ENCODE results near the gene SEMA4F.

Gene SEMA4F

DNA sequence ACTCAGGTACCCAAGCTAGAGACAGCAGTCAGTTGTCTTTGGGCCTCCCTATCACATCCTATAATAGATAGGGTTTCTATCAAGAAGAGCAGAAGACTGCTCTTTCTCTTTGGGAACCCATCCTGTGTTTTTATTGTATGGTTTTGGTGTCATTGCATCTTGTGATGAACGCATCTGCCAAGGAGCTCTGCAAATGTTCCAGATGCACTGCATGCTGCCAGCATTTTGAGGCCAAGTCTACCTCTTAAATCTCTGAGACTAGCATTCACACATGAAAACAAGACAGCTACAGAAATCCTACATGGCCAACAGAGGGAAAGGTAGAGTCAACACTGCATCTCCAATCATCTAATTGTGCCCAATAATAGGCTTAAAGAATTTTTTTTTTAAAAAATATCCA lies 14.0 kb downstream of the SEMA4F start:
- no peak for DNase-seq (ENCODE audit: low read depth in 2 of 2, low spot score in 1 of 2)

DNA sequence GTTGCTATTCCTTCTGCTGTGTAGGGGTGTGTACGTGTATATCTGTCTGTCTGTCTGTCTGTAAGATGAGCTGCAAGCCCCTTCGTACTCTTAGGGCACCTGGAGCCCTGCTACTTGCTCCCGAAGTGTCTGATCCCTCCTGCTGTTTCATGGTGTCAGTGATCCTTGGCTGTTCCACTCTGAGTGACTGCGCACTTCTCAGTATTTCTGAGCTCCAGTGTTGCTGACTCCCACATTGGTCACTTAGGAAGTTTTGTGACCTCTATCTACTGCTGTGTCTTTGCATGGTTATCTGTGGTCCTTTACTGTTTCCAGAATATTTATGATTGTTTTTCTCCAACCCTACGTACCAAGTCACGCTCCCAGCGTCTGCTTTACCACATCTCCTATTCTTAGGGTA lies 16.2 kb downstream of the SEMA4F start:
- DNase-seq (ENCODE audit: low read depth in 2 of 2, low spot score in 1 of 2), result no peak

DNA sequence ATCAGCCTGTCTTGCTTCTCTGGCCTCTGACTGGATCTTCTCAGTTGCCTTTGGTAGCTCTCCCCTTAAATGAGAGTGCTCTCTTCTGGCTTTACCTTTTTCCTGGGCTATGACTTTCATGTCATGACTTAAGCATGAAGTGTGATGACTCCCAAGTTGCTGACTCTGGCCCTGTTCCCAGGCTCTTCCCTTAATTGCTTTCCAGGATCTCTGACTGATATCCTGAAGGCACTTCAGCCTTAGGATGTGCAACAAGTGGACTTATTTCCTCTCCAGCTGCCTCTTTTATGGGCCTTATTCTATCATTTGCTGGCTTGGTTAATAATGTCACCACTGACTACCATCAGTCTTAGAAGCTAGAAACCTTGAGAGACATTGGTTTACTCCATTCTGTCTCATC lies 17.4 kb downstream of the SEMA4F start:
- DNase-seq (ENCODE audit: low read depth in 2 of 2, low spot score in 1 of 2), result no peak

DNA sequence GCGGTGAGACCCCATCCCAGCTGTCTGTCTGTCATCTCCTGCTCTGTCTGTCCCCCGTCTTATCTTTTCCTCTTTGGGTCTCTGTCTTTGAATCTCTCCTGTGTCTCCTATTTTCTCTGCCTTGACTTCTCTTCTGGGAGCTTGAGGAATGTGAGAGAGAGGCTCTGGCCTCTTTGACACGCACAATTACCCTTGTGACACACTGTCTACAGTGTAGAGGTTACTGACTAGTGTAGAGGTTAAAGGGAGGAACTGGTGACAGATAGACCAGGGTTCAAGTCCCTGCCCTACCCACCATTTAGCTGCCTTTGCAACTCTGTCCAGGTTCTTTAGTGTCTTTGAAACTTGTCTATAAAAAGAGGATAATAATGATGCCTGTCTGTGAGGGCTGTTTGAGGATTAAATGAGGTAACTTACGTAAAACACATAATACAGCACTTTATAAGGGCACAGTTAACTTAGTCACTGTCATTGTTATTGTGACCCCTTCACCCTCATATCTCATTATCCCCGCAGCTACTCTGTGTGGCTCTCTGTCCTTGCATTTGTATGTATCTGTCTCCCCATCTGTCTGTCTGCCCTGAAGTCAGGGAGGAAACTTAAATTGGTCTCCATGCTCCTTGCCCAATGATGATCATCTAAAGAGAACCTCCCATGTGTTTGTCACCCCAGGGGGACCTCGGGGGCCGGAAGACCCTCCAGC lies 19.9 kb downstream of the SEMA4F start:
- no peak for DNase-seq (ENCODE audit: low read depth in 2 of 2, low spot score in 1 of 2)

DNA sequence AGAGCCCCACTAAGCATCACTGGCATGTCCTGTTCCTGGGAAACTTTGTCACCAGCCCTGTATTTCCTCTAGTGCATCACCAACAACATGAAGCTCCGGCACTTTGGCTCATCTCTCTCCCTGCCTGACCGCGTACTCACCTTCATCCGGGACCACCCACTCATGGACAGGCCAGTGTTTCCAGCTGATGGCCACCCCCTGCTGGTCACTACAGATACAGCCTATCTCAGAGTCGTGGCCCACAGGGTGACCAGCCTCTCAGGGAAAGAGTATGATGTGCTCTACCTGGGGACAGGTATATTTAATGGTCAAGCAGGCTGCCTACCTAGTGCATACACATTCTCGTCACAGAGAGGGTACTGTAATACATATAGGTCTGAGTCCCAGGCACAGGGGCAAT lies 21.0 kb downstream of the SEMA4F start:
- no peak for DNase-seq (ENCODE audit: low read depth in 2 of 2, low spot score in 1 of 2)

DNA sequence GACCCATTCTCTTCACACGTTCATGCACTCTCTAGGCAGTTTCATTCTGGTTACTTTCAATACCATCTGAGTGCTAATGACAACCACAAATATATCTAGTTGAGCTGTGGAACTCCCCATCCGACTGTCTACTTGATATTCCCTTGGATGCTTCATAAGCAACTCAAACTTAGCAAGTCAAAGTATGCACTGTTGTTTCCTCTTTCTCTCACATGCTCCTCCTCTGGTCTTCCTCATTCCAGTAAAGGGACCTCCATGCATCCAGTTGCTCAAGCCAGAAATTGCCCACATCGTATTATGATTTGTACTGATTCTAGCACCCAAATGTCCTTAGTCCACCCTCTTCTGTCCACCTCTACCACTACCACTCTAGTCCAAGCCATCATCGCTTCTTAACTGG lies 22.3 kb downstream of the SEMA4F start:
- no peak for DNase-seq (ENCODE audit: low read depth in 2 of 2, low spot score in 1 of 2)

DNA sequence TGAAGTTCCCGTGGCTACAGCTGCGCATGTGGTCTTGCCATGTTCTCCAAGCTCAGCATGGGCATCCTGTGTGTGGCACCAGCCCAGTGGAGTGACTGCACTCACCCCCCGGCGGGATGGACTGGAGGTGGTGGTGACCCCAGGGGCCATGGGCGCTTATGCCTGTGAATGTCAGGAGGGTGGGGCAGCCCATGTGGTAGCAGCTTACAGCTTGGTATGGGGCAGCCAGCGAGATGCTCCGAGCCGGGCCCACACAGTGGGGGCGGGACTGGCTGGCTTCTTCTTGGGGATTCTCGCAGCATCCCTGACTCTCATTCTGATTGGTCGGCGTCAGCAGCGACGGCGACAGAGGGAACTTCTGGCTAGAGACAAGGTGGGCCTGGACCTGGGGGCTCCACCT lies 25.6 kb downstream of the SEMA4F start:
- DNase-seq (ENCODE audit: low read depth in 2 of 2, low spot score in 1 of 2), result no peak

DNA sequence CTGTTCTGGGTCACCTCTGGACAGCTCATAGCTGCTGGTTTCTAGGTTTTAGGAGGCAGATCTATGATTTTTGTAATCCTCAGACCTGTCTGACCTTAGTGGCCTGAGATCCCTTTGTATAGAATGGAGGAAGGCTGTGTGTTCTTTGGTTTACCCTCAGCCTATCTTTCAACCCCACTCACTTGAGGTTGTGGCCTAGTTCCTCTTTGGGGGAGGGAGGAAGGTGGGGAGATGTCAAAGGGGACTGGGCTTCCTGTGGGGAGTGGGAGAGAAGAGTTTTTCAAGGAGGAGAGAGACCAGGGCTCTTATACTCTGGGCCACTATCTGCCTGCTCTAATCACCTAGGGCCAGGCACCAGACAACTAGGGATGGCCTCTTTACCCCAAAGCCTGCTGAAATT lies 28.5 kb downstream of the SEMA4F start:
- no peak for DNase-seq (ENCODE audit: low read depth in 2 of 2, low spot score in 1 of 2)

DNA sequence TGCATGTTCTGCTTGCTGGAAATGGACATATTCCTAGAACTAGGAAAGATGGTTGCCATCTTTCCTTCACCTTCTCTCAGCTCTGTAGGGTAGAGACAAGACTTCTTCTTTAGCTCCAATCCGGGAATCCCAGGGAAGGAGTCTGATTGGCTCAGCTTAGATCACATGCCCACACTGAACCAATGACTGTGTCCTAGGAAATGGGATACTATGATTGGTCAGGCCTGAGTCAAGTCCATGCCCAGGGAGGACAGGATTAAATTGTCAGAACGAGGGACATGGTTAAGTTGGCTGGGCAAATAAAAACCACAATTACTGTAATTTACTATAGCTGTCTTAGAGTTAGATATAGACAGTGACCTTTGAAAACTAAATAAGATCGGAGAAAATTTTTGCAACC lies 31.4 kb downstream of the SEMA4F start:
- DNase-seq (ENCODE audit: low read depth in 2 of 2, low spot score in 1 of 2), result no peak

DNA sequence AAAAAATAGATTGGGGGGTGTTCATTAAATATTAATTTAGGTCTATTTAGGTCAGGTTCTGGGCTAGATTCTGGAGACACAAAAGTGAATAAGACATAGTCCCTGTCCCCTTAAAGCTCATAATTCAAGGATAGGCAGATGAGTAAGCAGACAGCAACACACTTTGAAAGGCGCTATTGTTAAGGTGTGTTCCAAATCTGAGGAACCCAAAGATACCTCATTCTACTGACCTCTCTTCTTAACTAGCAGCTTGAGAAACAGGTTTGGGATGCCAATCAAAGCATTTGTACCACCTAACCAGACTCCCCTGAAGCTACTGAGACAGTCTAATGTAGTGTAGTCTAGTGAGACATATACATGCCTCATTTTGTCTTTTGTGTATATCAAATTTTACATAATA lies 34.8 kb downstream of the SEMA4F start:
- DNase-seq (ENCODE audit: low read depth in 2 of 2, low spot score in 1 of 2), result no peak

DNA sequence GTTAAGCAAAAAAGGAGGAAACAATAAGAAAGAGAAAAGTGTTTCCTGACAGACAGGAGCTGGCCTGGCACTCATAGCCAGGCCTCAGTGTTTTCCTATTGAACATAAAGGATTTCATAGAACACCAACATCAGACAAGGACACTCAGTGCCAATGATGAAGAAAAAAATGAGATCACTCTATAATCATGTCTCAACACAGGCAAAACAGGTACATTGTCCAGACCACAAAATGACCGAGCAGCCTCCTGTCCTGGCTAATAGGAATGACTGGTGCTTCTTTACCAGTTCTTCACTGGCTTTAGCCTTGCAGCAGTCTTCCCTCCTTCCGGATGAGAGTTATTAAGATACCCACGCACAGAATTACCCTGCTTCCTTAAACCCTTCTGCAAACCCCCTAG lies 35.6 kb downstream of the SEMA4F start:
- DNase-seq (ENCODE audit: low read depth in 2 of 2, low spot score in 1 of 2), result no peak

DNA sequence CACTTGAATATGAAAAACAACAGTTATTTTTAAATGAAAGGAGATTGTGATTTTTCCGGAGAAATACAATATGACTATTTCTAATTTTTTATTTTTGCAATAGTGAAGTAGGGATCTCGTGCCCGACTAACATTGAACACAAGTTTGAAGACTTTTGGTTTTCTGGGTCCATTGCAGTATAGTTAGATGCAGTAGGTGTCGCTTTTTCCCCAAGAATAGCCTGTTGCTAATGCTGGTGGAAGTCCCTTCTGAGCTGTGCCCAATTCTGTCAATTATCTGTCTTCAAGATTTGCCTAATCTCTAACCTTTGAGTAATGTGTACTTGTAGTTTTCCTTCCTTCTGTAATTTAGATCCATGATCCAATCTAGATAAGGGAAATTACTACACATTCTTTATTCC lies 36.5 kb downstream of the SEMA4F start:
- no peak for DNase-seq (ENCODE audit: low read depth in 2 of 2, low spot score in 1 of 2)

DNA sequence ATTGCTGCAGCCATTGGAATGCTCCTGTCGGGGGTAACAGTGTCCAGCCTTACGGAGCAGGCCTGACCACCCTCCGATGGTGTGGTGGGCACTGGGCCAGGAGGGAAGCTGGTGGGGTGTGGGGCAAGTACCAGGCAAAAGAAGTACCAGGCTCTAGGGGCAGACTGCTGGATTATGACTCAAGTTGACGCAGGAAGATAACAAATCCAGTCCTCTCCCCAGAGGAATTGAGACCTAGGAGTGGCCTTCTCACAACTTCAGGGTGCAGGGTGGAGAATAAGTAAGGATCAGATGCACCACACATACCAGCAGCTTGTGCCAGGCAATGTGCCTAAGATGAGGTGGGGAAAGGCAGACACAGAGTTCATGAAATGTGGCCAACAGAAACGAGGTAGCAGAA lies 37.9 kb downstream of the SEMA4F start:
- no peak for DNase-seq (ENCODE audit: low read depth in 2 of 2, low spot score in 1 of 2)

DNA sequence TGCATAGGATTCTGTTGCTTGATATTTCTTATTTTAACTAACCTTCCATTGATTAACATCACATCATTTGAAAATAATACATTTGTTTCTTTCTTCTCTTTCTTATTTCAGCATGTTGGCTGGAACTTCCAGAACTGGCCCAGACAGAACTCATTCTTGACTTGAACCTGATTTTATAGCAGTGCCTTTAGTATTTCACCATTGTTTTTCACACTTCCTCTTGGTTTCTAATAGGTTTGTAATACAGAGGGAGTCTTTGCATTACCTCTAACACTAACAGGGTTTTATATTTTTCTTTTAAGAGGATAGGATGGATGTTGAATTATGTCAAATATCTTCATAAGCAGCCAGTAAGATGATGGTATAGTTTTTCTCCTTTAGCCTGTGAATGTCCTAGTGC lies 39.2 kb downstream of the SEMA4F start:
- DNase-seq (ENCODE audit: low read depth in 2 of 2, low spot score in 1 of 2), result no peak

DNA sequence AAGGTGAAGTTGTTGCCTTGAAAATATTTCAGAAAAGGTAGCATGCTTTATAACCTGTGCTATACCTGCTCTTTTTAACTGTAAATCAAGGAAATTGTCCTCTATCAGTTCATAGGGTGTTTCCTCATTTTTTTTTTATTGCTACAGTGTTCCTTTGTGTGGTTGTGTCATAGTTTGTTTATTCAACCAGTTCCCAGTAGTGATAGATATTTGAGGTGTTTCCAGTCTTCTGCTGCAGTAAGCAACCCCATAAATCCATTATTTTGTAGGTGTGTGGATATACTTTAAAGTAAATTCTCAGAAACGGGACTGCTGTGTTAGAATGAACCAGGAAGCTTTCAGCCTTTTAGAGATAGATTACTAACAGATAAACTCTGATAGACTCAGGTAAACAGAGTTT lies 39.6 kb downstream of the SEMA4F start:
- no peak for DNase-seq (ENCODE audit: low read depth in 2 of 2, low spot score in 1 of 2)

DNA sequence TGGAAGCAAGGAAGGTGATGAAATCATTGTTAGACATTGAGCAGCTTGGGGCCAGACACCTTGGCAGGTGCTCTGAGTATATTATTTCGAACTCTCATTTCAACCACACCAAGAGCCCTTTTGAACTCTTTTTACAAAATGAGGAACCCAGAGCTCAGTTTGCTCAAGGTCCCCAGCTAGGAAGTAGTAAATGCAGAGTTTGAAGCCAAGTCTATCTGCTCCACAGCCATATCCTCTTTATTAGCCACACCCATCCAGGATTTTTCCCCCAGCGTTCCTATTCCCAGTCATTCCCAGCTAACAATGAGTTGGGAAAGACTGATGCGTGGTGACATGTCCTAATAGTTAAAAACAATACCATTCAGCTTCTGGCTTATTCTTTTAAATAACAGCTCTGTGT lies 40.2 kb downstream of the SEMA4F start:
- DNase-seq (ENCODE audit: low read depth in 2 of 2, low spot score in 1 of 2), result no peak

DNA sequence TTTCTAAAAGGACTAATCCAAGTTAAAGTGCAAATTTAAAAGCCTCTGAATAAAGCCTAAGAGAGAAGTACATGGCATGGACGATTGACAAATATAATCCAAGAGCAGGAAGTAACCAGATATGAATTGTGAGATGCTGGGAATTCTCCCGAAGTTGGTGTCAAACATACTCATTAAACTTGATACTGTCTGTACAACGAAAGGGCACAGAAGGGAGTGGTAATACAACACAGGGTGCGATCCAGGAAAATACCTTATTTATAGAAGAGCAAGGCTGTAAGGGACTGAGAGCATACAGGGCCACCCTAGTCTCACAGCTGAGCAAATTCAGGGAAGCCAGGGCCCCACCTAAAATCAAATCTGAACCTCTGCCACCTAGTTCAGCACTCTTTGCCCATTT lies 41.6 kb downstream of the SEMA4F start:
- DNase-seq (ENCODE audit: low read depth in 2 of 2, low spot score in 1 of 2), result no peak

DNA sequence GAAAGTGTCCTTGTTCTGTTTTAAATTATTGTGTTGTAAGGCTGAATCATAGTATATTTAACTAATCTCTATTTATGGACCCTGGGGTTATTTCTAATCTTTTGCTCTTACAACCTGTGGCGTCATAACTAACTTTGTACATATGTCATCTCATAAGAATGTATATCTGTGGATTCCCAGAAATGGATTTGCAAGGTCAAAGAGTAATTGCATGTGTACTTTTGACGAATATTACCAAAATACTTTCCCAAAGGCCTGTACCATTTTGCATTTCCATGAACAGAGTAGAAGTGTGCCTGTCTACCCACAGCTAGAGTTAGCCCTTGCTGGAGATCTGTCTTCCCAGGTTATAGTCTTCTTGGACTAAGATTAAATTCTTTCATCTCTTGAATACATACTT lies 42.8 kb downstream of the SEMA4F start:
- no peak for DNase-seq (ENCODE audit: low read depth in 2 of 2, low spot score in 1 of 2)

DNA sequence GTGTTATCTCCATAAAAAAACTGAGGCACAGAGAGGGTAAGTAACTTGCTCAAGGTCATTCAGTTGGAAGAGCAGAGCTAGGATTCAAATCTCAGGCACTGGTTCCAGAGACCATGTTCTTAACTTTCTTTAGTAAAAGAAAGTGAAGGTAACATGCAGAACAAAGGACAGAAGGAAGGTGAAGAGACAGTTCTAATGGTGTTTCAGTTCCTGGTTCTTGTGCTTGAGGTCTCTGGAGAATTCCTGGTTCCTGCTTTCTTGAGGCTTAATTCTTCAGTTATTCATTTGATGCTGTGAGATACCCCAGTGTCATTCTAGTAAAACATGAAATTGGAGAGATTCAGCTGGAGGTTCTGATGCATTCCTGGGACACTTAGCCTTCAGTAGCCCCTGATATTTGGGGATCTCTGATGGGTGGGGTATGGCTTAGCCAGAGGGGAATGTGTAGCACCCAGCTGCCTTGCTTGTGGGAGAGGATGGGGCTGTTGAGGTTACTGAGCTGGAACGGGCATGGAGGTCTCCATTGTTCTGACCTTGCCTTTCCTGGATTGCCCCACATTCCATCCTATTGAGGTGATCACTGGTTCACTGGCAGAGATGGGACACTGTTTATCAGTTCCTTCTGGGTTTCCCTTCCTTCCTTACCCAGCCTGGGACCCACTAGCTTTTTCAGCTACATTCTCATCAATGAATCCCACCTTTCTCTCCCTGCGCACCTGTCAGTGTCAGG lies 46.8 kb downstream of the SEMA4F start:
- DNase-seq (ENCODE audit: low read depth in 2 of 2, low spot score in 1 of 2), result no peak

DNA sequence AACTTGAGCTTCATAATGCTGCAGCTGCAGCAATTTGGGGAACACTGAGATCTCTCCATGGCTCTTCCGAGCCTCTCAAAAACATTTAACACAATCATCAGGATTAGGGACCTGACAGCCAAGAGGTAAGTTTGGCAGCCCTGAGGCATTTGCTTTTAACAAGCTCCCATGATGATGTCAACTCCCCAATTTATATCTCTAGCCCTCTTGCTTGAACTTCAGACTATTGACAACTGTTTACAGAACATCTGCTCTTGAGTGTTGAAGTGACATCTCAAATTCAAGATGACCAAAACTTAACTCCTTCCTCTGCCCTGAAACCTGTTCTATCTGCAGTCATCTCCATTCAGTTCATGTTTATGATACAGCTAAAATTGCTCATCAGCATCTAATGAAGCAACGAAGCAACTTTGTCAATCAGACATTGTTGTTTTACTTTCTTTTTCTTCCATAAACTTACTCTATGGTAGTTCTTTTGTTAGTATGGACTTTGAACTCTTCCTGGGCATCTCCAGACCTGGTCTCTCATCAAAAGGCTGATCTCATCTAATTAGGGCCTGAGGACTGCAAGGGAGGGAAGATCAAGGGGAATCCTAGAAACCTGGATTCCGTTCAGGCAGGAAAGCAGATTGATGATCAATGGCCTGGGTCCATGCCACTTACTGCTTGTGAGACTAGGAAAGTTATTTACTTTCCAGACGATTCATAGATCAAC lies 48.1 kb downstream of the SEMA4F start:
- DNase-seq (ENCODE audit: low read depth in 2 of 2, low spot score in 1 of 2), result no peak

DNA sequence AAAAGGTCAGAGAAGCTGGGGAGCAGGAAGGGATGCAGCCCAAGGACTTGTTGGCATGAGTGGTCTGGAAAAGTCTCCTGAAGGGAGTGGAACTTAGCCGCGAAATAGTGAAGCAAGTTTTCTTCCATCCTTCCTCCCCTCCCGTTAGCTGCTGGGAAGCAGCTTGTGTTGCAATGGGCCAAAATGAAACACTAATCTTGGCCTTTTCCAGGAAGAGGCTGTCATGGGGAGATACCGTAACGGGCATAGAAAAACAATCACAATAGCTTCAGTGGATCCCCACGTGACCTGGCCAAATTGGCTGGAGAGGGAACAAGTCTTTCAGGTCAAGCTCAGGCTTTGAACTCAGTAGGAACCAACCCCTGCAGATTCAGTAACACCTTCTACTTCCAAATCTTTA lies 49.3 kb downstream of the SEMA4F start:
- no peak for DNase-seq (ENCODE audit: low read depth in 2 of 2, low spot score in 1 of 2)

DNA sequence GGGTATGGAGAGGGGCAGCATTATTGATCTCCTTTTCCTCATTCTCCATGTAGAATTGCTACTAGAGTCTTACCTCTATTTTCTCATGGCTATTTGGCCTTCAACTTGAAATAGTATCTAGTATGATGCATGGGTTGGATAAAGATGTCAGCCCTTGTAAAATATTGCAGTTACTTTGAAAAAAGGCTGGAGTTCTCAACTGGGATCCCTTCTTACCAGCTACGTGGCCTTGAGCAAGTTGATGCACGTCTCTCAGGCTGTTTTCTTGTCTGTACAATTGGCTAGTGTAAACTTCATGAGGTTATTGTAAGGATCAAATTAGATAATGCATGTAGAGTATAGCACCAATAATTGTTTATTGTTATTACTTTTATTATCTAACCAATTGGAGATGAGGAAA lies 50.2 kb downstream of the SEMA4F start:
- no peak for DNase-seq (ENCODE audit: low read depth in 2 of 2, low spot score in 1 of 2)
